K562 (cell line): Measurements from ENCODE around the gene DAPK2. TPM values are rescaled to one million over a fixed set of nuclear protein-coding genes. Genes with fewer than 3 reads are reported as not detected.
A peak's percentile ranks its signal among the peaks of the same experiment; 100 is the strongest.

ENCODE experiments used
- ATF7 ChIP-seq: fragments of 450-650 bp; IDR thresholded peaks from 2 replicates; pipeline ENCODE4 v1.7.1; 2014; ENCODE audit warnings: mild to moderate bottlenecking, moderate library complexity
- BRCA1 ChIP-seq, 2 experiments: fragments of 450-650 bp in 1 of 2; sonication (generic) in 1 of 2; formaldehyde crosslinking in 1 of 2; IDR thresholded peaks; 2 replicates each; pipeline versions ENCODE4 v1.5.0 to v1.6.1; 2017 to 2020; ENCODE audit warnings: mild to moderate bottlenecking in 1 of 2, missing genetic modification reagents in 1 of 2
- DNMT1 ChIP-seq: fragments of 450-650 bp; IDR thresholded peaks from 2 replicates; pipeline ENCODE4 v1.6.1; 2016; ENCODE audit warnings: antibody characterized with exemption, mild to moderate bottlenecking
- E2F5 ChIP-seq: sonication (generic); formaldehyde crosslinking; IDR thresholded peaks from 2 replicates; pipeline ENCODE4 v1.8.0; 2022; ENCODE audit warnings: mild to moderate bottlenecking, missing genetic modification reagents
- FOXK1 ChIP-seq: sonication (generic); formaldehyde crosslinking; IDR thresholded peaks from 2 replicates; pipeline ENCODE4 v1.8.0; 2022; ENCODE audit warnings: missing genetic modification reagents, mild to moderate bottlenecking, borderline replicate concordance
- GTF3C2 ChIP-seq: IDR thresholded peaks from 3 replicates; pipeline ENCODE4 v1.6.1; 2011; ENCODE audit warnings: borderline replicate concordance, mild to moderate bottlenecking, moderate library complexity; ENCODE audit not compliant: insufficient read length; ENCODE audit errors: extremely low read depth
- HDAC6 ChIP-seq: IDR thresholded peaks from 2 replicates; pipeline ENCODE4 v1.6.1; 2012; ENCODE audit warnings: low read depth, mild to moderate bottlenecking, control low read depth, inconsistent platforms, low read length, moderate library complexity
- ILF3 ChIP-seq: fragments of 450-650 bp; IDR thresholded peaks from 2 replicates; pipeline ENCODE4 v1.6.1; 2018; ENCODE audit warnings: antibody characterized with exemption, mild to moderate bottlenecking, moderate library complexity, borderline replicate concordance
- NONO ChIP-seq, 2 experiments: fragments of 200-400 bp in 1 of 2; fragments of 450-650 bp in 1 of 2; formaldehyde crosslinking in 1 of 2; IDR thresholded peaks; 2 replicates each; pipeline ENCODE4 v1.6.1; 2017; ENCODE audit warnings: low read depth in 2 of 2, mild to moderate bottlenecking in 2 of 2, moderate library complexity in 2 of 2, low read length in 1 of 2
- PRPF4 ChIP-seq: fragments of 200-400 bp; formaldehyde crosslinking; IDR thresholded peaks from one replicate; pipeline ENCODE4 v1.6.1; 2017; ENCODE audit warnings: low read length, low read depth, mild to moderate bottlenecking; ENCODE audit not compliant: insufficient read depth, poor library complexity, severe bottlenecking
- RAD21 ChIP-seq, 2 experiments: fragments of 250-450 bp in 1 of 2; fragments of 450-650 bp in 1 of 2; sonication (Bioruptor Pico) in 1 of 2; formaldehyde crosslinking in 1 of 2; IDR thresholded peaks in 1 of 2; conservative IDR thresholded peaks in 1 of 2; 2 replicates each; pipeline versions ENCODE4 v1.4.0 to v1.8.0; 2020 to 2022; ENCODE audit warnings: mild to moderate bottlenecking in 2 of 2, moderate library complexity in 1 of 2
- SIN3A ChIP-seq, 2 experiments: fragments of 150-350 bp in 1 of 2; IDR thresholded peaks; 2 replicates each; pipeline ENCODE4 v1.6.1; 2011 to 2016; ENCODE audit warnings: borderline replicate concordance in 2 of 2, low read depth in 2 of 2, low read length in 2 of 2, mild to moderate bottlenecking in 2 of 2, moderate library complexity in 2 of 2; ENCODE audit not compliant: control insufficient read depth in 1 of 2
- TEAD2 ChIP-seq: fragments of 450-650 bp; IDR thresholded peaks from 2 replicates; pipeline ENCODE4 v1.6.1; 2016; ENCODE audit warnings: missing genetic modification characterization, control low read depth, missing compliant biosample characterization
- TOE1 ChIP-seq, 2 experiments: fragments of 450-650 bp in 1 of 2; sonication (generic) in 1 of 2; formaldehyde crosslinking in 1 of 2; IDR thresholded peaks; 2 replicates each; pipeline versions ENCODE4 v1.7.1 to v1.8.0; 2016 to 2022; ENCODE audit warnings: borderline replicate concordance in 2 of 2, mild to moderate bottlenecking in 2 of 2, antibody characterized with exemption in 1 of 2, inconsistent platforms in 1 of 2, low read depth in 1 of 2, missing genetic modification reagents in 1 of 2, moderate library complexity in 1 of 2
- ZNF592 ChIP-seq: fragments of 450-650 bp; IDR thresholded peaks from 2 replicates; pipeline ENCODE4 v1.6.1; 2017; ENCODE audit warnings: antibody characterized with exemption, mild to moderate bottlenecking
- ZNF699 ChIP-seq: fragments of 250-450 bp; sonication (Bioruptor Pico); IDR thresholded peaks from 2 replicates; pipeline ENCODE4 v1.8.0; 2021; ENCODE audit warnings: mild to moderate bottlenecking, moderate library complexity; ENCODE audit not compliant: insufficient replicate concordance
- ZZZ3 ChIP-seq: fragments of 450-650 bp; IDR thresholded peaks from 2 replicates; pipeline ENCODE4 v1.6.1; 2016; ENCODE audit warnings: antibody characterized with exemption, mild to moderate bottlenecking, moderate library complexity
- polyA plus RNA-seq, 8 experiments: library from polyadenylated mRNA; depleted of rRNA in 4 of 8; stranded (reverse) in 5 of 8; unstranded in 3 of 8; fragments of >200 nt; fragmentation: Nextera tagmentation in 2 of 8; fragmentation: Illumina TruSeq in 1 of 8; extraction: Ambion mirVana in 2 of 8; extraction: Trizol in 1 of 8; gene quantifications; 2 replicates each; pipeline versions ENCODE4 v1.2.1 to v1.2.3, GENCODE V29; 2011 to 2014; ENCODE audit warnings: inconsistent platforms in 1 of 8, missing spikeins in 1 of 8
- total RNA-seq, 7 experiments: library from RNA; depleted of rRNA in 6 of 7; stranded (reverse); fragments of >200 nt in 6 of 7; fragmentation: Illumina TruSeq in 2 of 7; extraction: Trizol in 2 of 7; gene quantifications; 2 replicates each; pipeline versions ENCODE4 v1.2.1 to v1.2.3, GENCODE V29; 2011 to 2021; ENCODE audit warnings: low replicate concordance in 1 of 7

The DAPK2 gene
- total and polyA plus RNA-seq, 9 of the 15 experiments (the other 6 are each of a cell fraction or from before 2014, with no cell fraction given) = 0.14 to 5.2 (median 2.2) TPM

GRCh38 chr15:64092864-64093626 is 46.8 kb upstream of the DAPK2 start (continued):
- TF ChIP-seq PRPF4 (no peak), TOE1 (IDR thresholded peaks at IDR 0.05; ENCODE audit: borderline replicate concordance) (peak; percentile 85), TOE1 (CRISPR knock-in tag; IDR thresholded peaks at IDR 0.05; ENCODE audit: borderline replicate concordance, low read depth) (no peak), ILF3 (no peak), ZNF592 (peak; percentile 74), ATF7 (no peak), DNMT1 (0 out of 2 replicates have a peak, but pooled peaks have one; percentile 48), RAD21 (CRISPR knock-in tag; conservative IDR thresholded peaks at IDR 0.05 in 1 of 2, IDR thresholded peaks at IDR 0.05 in 1 of 2) (no peak), GTF3C2 (no peak), NONO (IDR thresholded peaks at IDR 0.05; ENCODE audit: low read depth in 2 of 2, low read length in 1 of 2) (no peak), HDAC6 (no peak), ZZZ3 (no peak), FOXK1 (no peak), BRCA1 (IDR thresholded peaks at IDR 0.05) (no peak), BRCA1 (CRISPR knock-in tag; IDR thresholded peaks at IDR 0.05) (no peak), E2F5 (CRISPR knock-in tag) (no peak), SIN3A (IDR thresholded peaks at IDR 0.05; ENCODE audit: borderline replicate concordance in 2 of 2, control insufficient read depth in 1 of 2, low read depth in 2 of 2, low read length in 2 of 2) (peak in 1 of 2 experiments; percentile 83; a peak in 2 of 4 replicates), TEAD2 (no peak), ZNF699 (CRISPR knock-in tag) (no peak)
